MM.1S (cell line): ENCODE data around the gene MEGF6.

Experiments
- EZH2 ChIP-seq: fragments of 300-600 bp; sonication (generic); optimal IDR thresholded peaks from 2 replicates; pipeline ENCODE3; 2017; ENCODE audit warnings: low read depth, mild to moderate bottlenecking, antibody characterized with exemption, low read length, mixed read lengths
- TF ChIP-seq, protein P1 (sequence below): fragments of 300-600 bp; sonication (generic); IDR thresholded peaks from 2 replicates; pipeline ENCODE4 v1.5.1; 2016; ENCODE audit warnings: antibody characterized with exemption, low read length, mixed read lengths

DNA sequence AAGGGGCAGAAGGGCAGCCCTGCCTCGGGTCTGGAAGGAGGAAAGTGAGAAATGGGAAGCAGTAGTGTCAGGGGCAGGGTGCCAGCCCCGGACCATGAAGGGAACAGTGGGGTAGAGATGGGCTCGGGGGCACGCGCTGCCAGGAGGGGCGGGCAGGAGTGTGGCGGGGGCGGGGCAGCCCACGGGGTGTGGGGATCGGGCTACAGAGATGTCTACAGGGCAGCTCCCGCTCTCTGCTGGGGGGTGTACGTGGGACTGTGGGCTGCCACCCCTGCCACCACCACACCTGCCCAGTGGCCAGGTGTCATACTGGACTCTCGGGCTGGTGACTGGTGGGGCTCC lies 149.4 kb downstream of the MEGF6 start:
- TF ChIP-seq, protein P1, sequence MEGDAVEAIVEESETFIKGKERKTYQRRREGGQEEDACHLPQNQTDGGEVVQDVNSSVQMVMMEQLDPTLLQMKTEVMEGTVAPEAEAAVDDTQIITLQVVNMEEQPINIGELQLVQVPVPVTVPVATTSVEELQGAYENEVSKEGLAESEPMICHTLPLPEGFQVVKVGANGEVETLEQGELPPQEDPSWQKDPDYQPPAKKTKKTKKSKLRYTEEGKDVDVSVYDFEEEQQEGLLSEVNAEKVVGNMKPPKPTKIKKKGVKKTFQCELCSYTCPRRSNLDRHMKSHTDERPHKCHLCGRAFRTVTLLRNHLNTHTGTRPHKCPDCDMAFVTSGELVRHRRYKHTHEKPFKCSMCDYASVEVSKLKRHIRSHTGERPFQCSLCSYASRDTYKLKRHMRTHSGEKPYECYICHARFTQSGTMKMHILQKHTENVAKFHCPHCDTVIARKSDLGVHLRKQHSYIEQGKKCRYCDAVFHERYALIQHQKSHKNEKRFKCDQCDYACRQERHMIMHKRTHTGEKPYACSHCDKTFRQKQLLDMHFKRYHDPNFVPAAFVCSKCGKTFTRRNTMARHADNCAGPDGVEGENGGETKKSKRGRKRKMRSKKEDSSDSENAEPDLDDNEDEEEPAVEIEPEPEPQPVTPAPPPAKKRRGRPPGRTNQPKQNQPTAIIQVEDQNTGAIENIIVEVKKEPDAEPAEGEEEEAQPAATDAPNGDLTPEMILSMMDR: no peak
- TF ChIP-seq EZH2: no peak
